ENCODE data around the gene TAF8.
"Not testable (repeated sequence)": the region's sequence is repeated elsewhere in the genome, so short reads cannot be mapped to it uniquely, and the experiment has no call there.

Gene TAF8

DNA sequence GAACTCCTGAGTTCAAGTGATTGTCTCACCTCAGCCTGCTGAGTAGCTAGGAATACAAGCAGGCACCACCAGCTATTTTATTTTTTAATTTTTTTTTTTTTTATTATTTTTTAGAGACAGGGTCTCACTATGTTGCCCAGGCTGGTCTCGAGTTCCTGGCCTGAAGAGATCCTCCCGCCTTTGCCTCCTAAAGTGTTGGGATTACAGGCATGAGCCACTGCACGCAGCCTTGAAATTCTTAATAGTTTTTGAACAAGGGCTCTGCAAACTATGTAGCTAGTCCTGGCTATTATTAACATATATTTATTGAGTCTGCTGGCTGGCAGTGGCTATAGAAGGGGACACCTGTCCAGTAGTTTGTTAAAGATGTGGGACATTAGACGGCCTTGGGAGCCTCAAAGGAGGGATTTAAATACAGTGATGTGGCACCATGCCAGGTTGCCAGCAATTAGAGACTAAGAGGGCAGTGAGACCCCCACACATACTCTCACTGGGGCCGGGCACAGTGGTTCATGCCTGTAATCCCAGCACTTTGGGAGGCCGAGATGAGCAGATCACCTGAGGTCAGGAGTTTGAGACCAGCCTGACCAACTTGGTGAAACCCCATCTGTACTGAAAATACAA is 21.1 kb upstream of the TAF8 start:
- FAIRE-seq, result no peak

- FAIRE-seq, result no peak
Observed at GRCh38 chr6:42029881-42030280, 20.4 kb upstream of the TAF8 start.

DNA sequence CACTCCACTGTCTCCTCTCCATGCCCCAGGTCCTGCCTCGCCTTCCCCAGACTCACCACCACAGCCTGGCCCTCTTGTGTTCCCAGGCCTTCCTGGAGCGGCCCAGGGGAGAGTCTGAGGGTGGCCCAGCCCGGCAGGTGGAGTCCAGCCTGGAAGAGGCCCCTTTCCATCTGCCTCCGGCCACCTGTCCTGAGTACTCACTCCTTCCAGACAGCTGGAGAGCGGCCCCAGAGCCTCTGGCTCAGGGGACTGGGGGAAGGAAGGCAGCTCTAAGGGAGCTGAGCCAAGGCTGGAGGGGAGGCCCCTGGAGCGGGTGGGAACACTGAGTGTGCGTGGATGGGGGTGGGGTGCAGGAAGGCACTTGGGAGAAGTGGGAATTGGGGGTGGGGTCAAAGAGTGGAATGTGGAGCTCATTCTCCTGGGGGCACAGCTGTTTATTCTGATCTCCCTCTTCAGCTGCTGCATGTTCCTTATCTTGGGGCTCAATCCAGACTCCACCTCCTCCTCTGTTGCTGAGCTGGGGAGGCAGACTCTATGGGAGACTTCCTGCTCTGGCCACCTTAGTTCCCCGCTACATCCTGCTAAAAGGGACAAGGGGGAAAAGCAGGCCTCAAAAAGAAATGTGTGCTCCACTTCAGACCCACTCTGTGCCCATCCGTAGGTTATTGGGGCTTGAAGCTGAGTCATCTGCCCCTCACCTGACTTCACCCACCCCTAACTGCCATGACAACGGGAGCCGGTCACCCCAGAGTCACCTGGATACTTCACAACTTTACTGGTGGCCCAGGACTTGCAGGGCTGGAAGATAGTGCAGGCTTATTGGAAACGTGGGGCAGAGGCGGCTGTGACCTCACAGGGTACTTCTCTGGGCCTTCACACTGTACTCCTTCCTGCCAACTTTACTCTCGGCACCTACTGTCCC is 19.5 kb upstream of the TAF8 start:
- no peak for FAIRE-seq

DNA sequence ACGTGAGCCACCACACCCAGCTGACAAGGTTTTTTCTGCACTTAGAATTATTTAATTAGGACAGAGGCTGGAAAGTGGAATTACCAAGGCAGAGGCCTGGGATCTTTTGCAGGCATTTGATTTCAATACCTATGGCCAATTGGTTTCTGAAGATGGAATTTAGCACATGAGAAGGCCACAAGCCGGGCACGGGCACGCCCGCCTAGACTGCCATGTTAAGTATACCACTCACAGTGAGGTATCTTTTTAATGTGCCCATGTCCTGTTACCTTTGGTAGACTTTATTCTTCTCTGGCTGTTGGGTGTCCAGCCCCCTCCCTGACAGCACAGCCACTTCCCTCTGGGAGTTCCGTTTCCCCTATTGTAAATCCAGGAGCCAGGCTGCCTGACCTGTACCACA is 18.0 kb upstream of the TAF8 start:
- FAIRE-seq, result no peak

DNA sequence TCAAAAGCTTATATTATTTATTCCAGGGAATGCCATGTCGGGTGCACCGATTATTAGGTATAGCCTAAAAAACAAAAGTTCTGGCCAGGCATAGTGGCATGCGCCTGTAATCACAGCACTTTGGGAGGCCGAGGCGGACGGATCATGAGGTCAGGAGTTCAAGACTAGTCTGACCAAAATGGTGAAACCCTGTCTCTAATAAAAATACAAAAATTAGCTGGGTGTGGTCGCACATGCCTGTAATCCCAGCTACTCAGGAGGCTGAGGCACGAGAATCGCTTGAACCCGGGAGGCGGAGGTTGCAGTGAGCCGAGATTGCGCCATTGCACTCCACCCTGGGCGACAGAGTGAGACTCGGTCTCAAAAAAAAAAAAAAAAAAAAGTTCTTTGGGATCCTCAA is 12.7 kb upstream of the TAF8 start:
- FAIRE-seq, result not testable (repeated sequence)

GRCh38 chr6:42038163-42038562 is 12.2 kb upstream of the TAF8 start:
- FAIRE-seq, result no peak

DNA sequence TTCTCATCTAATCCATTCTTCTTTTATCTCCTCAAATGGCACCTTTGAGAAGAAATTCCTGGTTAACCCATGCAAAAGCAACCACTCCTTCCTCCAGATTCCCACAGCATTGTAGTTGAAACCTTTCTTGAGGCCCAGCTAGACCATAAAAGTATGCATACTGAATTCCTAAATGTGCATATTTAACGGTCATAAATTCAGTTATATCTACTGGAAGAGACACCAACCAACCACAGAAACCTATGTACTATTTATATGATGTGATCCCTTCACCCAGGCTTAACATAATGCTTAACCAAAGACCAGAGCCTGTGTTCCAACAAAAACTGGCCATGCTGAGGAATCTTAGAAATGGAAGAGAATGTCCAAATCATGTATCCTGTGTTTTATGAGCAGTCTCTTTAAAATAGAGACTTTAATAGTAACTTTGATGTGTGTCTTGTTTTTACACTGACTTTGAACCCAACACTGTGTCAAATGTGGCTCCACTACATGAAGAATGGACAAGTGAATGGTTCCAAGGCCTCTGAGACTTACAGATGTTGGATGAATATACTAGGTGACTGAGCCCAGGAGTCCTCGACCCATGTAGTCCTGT is 11.4 kb upstream of the TAF8 start:
- FAIRE-seq, result no peak

- no peak for FAIRE-seq
Observed at GRCh38 chr6:42040856-42041480, 9.4 kb upstream of the TAF8 start.

GRCh38 chr6:42041481-42042053 is 8.8 kb upstream of the TAF8 start:
- FAIRE-seq, result no peak

GRCh38 chr6:42042108-42042507 is 8.2 kb upstream of the TAF8 start:
- FAIRE-seq, result no peak

GRCh38 chr6:42043787-42044475 is 6.4 kb upstream of the TAF8 start:
- no peak for FAIRE-seq

- no peak for FAIRE-seq
Observed at GRCh38 chr6:42045538-42046460, 4.5 kb upstream of the TAF8 start.

- FAIRE-seq, result no peak
Observed at GRCh38 chr6:42046464-42047212, 3.7 kb upstream of the TAF8 start.

- FAIRE-seq, result no peak
Observed at GRCh38 chr6:42047213-42047590, 3.1 kb upstream of the TAF8 start.

DNA sequence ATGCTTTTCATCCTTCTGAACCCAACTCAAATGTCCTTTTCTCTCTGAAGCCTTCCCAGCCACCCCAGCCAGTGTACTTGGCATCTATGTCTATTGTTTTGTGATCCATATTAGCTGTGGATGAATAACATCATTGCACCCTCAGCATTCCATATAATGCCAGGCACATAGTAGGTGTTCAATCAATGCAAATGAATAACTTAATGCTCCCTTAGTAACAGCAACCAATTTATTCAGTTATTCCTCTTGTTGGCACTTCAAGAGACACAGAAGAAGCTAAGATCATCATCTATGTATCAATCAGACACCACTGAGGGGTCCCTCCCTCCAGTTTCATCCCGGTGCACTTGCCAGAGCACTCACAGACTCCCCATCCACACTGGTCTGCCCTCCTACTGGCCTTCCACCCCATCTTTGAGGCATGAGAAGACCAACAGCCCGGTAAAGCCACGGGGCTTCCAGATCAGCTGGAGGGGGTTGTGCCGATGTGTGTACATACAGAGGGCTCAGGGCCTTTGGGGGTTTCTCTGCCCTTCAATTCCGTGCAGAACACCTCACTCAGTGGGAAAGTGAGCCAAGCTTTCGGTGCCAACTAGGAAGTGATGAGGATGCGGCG is 2.4 kb upstream of the TAF8 start:
- no peak for FAIRE-seq

- FAIRE-seq, result no peak
Observed at GRCh38 chr6:42049116-42049809, 1.1 kb upstream of the TAF8 start.

DNA sequence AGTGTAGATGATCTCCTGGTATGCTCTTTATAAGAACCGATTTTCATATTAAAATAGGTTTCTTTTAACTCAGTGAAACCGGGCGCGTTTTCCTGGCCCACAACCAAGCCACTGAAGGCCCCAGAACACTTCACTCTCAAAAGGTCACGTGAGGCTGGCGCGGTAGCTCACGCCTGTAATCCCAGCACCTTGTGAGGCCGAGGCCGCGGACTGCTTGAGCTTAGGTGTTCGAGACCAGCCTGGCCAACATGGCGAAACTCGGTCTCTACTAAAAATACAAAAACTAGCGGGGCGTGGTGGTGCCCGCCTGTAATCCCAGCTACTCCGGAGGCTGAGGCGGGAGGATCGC is 402 bp upstream of the TAF8 start:
- no peak for FAIRE-seq

GRCh38 chr6:42051268-42051653 is 937 bp downstream of the TAF8 start:
- FAIRE-seq, result no peak

GRCh38 chr6:42053601-42054000 is 3.3 kb downstream of the TAF8 start:
- FAIRE-seq, result no peak

- no peak for FAIRE-seq
Observed at GRCh38 chr6:42059743-42060142, 9.4 kb downstream of the TAF8 start.
